ENCODE data around the gene RAET1E.
"Not testable (repeated sequence)": the region's sequence is repeated elsewhere in the genome, so short reads cannot be mapped to it uniquely, and the experiment has no call there.

Gene RAET1E

DNA sequence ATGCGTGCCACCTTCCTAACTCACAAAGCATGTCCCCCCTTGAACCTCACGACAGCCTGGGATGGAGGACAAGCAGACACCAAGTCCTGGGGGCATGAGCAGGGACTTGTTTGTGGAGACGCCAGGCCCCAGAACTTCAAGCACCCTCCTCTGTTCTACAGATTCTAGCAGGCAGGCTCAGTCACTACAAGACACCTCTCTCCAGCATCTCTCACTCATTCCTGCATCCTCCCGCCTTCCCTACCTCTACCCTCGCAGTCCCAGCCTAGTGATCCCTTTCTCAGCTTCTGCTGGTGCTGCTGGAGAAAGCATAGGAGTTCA is 37.4 kb downstream of the RAET1E start:
- DNase-seq: no peak

- DNase-seq: no peak
These were observed 38.0 kb downstream of the RAET1E start for GRCh38 chr6:149859938-149860337.

- DNase-seq: no peak
These were observed 38.5 kb downstream of the RAET1E start for GRCh38 chr6:149859368-149859767.

DNA sequence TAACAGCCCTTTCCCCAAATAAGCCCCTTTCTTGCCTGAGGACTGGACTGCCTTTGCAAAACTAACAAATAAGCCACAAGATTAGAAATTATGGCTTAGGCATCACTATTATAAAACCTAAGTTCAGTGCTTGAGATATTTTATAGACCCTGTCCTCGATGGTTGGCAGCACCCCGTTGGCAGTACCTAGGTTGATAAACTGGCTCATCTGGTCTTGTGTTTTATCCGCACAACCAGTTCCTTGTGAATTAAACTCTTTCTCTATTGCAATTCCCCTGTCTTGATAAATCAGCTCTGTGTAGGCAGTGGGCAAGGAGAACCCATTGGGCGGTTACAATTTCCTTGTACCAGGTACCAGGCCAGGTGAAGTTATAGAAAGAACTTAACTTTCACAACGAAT is 40.4 kb downstream of the RAET1E start:
- DNase-seq: no peak

DNA sequence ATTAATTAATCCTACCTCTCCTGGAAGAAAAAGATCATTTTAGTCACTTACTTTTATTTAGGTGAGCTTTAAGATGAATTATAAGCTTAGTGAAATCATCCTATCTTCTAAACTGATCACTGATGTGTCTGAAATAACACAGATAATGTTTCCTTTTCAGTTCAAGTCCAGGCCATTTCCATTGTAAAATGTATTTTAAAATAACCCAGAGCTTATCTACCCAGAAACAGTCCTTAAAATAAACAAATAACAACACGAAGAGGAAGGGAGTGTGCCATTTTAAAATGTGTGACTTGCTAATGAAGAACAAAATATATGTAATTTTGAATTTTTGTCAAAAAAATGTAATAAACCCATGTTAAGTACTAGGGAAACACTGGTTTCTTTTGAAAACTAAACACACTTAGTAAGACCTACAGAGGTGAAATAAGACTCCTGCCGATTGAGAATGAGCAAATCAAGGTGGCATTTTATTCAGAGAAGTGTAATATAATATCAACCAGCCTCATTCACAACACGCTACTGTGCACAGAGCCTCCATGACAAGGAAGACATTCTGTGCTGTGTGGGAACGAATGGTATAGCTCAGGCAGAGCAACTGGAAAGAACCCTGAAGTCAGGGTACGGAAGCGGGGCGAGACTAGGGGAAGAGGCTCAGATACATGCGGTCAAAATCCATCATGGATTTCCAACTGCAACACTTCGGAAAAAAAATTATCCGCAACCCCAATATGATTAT is 41.5 kb downstream of the RAET1E start:
- DNase-seq: no peak

DNA sequence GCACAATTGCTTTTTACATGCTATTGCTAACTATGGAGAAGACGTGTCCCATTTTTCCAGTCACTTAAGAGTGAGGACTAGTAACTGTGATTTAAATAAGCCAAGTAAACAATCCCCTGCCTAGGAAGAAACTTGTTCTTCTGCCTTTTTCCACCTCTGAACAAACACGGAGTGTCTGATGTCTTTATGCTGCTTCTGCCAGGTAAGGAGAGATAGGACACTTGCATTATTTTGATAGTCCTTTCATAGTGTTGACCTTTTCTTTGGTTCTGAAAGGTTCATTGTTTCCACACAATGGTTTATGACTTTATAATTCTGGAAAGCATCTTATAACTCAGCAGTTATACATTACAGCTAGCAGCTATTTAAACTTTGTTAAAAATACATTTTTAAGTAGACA is 42.2 kb downstream of the RAET1E start:
- no peak for DNase-seq

- DNase-seq: no peak
These were observed 42.8 kb downstream of the RAET1E start for GRCh38 chr6:149855040-149855654.

- no peak for DNase-seq
These were observed 43.4 kb downstream of the RAET1E start for GRCh38 chr6:149854532-149854931.

DNA sequence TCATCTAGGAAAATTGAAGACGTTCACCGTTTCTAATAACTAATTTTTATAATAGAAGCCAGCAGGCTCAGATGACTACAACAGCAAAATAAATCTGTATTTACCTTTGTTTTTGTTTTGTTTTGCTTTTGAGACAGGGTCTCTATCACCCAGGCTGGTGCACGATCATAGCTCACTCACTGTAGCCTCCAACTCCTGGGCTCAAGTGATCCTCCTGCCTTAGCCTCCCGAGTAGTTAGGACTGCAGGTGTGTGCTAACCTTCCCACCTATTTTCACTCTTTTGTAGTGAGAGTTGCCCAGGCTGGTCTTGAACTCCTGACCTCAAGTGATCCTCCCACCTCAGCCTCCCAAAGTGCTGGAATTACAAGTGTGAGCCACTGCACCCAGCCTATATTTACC is 43.9 kb downstream of the RAET1E start:
- DNase-seq: not testable (repeated sequence)

DNA sequence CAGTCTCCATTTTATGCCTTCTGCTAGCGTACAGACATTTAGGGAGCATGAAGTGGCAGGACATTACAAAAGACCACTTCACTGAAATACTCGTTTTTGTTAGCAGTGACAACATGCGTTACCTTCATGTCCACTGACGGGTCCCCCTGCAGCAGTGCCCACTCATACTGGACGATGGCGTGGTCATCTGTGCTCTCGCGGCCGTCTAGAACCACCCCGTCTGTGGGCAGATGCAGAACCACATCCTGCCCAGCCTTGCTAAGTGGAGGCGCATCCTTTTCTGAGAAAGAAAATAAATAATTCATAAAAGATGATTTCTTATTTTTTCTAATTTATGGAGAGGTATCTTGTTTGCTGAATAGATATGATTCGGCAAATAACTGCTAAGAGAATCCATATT is 45.0 kb downstream of the RAET1E start:
- DNase-seq: no peak

- DNase-seq: no peak
These were observed 45.7 kb downstream of the RAET1E start for GRCh38 chr6:149852180-149852579.

DNA sequence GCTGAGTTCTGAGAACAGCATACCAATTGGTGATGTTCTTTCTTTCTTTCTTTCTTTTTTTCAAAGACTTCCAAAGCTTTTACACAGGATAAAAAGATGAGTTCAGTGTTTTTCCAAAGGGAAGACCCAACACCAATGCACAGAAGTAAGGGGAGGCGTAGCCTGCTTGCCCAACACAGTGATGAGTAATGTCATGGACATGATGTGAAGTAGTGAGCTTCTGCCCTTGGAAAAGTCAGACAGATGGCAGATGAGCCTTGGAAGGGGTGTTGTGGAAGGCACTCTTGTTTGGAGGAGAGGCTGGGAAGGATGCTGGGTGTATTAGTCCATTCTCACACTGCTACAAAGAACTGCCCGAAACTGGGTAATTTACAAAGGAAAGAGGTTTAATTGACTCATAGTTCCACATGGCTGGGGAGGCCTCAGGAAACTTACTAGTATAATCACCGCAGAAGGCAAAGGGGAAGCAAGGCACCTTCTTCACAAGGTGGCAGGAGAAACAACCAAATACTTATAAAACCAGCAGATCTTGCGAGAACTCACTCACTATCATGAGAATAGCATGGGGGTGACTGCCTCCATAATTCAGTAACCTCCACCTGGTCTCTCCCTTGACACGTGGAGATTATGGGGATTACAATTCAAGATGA is 46.3 kb downstream of the RAET1E start:
- DNase-seq: no peak

DNA sequence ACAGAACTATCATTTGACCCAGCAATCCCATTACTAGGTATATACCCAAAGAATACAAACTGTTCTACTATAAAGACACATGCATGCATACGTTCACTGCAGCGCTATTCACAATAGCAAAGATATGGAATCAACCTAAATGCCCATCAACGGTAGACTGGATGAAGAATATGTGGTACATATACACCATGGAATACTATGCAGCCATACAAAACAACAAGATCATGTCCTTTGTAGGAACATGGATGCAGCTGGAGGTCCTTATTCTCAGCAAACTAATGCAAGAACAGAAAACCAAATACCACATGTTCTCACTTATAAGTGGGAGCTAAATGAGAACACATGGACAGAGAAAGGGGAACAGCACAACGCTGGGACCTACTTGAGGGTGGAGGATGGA is 49.6 kb downstream of the RAET1E start:
- not testable (repeated sequence) for DNase-seq
